GM12892 (cell line): ENCODE results near the gene AIP.

ENCODE experiments used
- POLR2A ChIP-seq: IDR thresholded peaks from 2 replicates; pipeline ENCODE4 v1.6.1; 2011; ENCODE audit warnings: low read depth, low read length, control low read depth
- POLR2AphosphoS5 ChIP-seq: IDR thresholded peaks from 2 replicates; pipeline ENCODE4 v1.6.1; 2011; ENCODE audit warnings: low read depth, low read length, control low read depth
- TAF1 ChIP-seq: IDR thresholded peaks from 2 replicates; pipeline ENCODE4 v1.6.1; 2011; ENCODE audit warnings: low read depth, mild to moderate bottlenecking, control low read depth, low read length, borderline replicate concordance

DNA sequence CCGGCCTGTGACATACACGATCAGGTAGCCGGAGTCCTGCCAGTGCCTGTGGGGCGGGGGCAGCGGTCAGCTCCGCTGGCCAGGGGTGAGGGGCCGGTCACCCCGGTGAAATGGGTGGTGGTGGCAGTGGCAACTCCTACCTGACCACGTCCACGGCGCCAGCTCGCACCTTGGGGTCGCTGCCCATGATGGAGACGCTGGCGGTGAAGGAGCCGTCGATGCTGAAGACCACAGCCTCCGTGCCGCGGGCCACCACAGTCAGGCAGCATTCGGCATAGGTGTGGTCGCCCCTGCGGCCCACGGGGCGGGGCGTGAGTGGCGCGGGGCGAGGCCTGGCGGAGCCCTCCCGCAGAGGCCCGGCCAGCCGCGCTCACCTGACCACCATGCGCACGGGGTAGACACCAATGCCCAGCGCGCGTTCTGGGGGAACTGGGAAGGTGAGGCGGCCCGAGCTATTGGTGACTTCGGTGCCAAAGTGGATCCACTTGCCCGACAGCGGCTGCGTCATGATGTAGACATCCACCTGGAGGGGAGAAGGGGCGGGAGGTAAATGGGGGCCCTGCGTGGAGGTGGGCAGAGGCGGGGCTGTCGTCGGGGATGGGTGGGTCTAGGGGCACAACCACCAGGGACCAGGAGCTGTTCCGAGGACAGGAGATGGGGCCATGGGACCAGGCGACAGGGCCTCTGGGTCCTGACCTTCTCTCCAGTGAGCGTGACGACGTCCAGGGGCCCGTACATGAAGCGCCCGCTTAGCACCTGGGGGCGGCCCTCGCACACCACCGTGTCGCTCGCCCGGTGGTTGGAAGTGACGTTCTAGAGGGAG lies 10.9 kb downstream of the AIP start:
- no peak for TF ChIP-seq POLR2A
- no peak for TF ChIP-seq POLR2AphosphoS5
- TF ChIP-seq TAF1 = no peak
